GM19452 (cell line): ENCODE measurements around the gene NCOA5.
A peak's percentile ranks its signal among the peaks of the same experiment; 100 is the strongest.

Experiments used
- ATAC-seq: cut with Tn5 transposase; IDR thresholded peaks from one replicate; pipeline ENCODE4 v1.9.1; 2021; ENCODE audit not compliant: unreplicated experiment

The NCOA5 gene

GRCh38 chr20:46089417-46090388 is at the start of gene NCOA5:
Gene NCOA5, minus strand, starts transcription at chr20:46089962. Its CDS starts 10,538 bp downstream, at chr20:46079424.
- ATAC-seq: peak; percentile 75

GRCh38 chr20:46139266-46139889 is 49.6 kb upstream of the NCOA5 start:
- ATAC-seq: no peak

DNA sequence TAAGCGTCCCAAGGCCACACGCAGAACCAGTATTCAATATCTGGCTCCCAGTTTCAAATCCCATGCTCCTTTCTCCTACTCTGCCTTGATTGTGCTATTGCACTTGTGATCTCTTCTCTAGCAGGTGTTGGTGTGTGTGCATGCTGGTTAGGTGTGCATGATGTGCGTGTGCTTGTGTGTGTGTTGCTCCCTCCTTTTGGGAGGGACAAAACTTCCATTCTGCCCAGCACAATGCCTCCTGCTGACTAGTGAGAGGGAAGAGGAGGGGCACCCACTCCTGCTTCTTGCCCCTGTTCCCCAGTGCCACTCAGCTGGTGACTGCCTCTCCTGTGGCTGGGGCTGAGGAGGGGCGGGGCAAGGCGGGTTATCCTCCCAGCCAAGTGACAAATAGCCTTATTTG is 48.1 kb upstream of the NCOA5 start:
- ATAC-seq: no peak

DNA sequence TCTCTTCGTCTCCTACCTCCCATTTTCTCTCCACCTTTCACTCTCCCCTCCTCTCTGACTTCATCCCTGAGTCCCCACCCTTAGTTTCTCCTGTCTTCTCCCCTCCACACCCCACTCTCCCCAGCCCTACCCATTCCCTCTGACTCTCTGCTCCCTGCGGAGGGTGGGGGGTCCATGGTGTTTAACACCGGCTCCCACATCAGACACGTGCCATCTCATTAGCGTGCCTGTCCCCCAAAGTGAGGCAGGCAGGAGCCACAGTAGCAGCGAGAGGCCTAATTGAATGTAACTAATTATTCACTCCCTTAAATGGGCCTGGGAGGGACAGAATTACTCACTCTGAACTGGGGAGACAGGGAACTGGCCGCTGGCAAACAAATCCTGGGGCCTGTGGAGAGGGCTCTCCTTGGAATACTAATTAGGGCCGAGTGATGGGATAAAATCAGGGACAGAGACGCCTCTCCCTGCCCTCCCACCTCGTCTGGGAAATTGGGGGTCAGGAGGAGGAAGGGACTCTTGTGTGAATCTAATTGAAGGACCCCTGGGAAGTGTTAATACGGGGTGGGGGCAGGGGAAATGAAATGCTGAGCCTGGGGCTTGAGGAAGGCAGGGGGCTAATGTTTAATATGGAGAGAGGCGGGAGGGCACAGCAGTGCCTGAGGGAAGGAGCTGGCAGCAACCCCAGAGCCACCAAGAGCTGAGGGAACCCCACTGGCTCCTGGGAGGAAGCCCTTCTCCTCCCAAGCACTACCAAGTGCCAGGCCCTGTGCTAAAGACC is 46.3 kb upstream of the NCOA5 start:
- ATAC-seq: no peak

GRCh38 chr20:46134716-46135115 is 45.0 kb upstream of the NCOA5 start:
- no peak for ATAC-seq

DNA sequence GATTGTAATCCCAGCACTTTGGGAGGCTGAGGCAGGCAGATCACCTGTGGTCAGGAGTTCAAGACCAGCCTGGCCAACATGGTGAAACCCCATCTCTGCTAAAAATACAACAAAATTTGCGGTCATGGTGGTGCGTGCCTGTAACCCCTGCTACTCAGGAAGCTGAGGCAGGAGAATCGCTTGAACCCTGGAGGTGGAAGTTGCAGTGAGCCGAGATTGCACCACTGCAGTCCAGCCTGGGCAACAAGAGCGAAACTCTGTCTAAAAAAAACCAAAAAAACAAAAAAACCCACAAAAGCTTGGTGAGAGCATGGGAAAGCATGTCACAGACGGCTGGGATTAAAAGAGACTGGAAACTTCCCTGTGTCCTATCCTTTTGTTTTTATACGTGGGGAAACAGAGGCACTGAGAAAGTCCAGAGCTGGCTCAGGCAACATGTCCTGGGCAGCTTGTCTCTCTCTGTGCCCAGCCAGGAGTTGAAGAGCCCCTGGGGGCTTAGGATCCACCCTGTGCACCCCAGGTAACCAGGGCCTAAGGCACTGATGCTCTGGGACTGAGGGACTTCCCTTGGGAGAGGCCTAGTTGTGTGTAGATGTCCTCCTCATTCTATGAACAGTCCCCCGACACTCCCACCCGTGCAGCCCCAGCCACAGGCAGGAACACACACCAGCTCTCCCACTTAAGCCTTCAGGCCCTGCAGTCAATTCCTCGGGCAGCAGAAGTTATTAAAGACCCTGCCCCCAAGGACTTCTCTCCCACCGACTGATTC is 44.3 kb upstream of the NCOA5 start:
- ATAC-seq: no peak

DNA sequence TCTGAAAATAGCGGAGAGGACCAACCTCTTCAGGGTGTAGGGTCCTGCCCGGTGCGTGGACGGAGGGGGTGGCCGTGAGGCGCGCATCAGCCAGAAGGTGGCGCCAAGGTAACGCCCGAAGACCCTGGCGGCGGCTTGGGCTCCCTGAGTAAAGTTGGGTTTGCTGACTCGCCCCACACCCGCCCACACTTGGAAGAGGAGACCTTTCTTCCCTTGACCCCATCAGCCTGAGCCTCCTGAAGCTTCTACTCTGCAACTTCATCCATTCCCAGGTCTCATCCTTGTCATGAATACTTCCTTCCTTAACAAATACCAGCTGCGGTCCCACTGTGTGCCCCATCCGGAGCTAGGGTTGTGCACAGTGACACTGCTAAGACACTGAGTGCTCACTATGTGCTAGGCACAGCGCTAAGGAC is 43.0 kb upstream of the NCOA5 start:
- no peak for ATAC-seq

DNA sequence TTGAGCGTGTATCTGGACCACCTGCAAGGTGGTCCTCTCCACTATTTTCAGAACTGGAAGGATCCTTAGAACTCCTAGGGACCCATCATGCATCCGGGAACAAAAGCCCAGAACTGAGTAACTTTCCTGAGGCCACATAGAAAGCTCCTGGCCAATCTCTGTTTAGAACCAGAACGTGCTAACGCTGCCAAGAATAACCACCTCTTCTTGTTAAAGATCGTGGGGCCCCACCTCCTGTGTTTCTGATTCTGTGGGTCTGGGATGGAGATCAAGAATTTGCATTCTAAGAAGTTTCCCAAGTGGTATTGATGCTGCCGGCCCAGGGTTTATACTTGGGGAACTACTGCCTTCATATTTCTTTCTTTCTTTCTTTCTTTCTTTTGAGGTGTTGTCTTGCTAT is 41.6 kb upstream of the NCOA5 start:
- ATAC-seq: no peak

- no peak for ATAC-seq
Observed at GRCh38 chr20:46130534-46130933, 40.8 kb upstream of the NCOA5 start.

DNA sequence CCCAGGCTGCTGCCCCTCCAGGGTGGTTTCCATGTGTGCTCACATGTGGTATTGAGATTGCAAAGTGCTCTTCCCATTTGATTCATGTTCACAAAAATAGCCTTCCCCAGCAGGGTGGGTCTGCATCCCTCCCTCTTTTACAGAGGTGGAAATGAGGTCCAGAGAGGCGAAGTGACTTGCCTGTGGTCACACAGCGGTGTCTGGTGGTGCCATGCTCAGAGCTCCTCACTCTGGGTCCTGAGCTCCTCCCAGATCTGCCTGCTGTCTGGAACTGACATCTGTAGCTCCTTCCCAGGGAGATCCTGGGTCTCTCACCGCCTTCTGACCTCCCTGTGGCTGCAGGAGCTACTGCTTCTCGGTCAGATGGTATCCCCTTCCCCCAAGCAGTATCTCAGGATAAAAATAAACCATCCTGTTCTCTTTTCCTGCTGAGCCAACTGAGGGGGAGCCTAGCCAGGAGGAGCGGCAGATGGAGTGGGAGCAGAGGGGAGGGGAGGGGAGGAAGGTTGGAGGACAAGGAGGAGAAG is 40.3 kb upstream of the NCOA5 start:
- ATAC-seq: no peak

DNA sequence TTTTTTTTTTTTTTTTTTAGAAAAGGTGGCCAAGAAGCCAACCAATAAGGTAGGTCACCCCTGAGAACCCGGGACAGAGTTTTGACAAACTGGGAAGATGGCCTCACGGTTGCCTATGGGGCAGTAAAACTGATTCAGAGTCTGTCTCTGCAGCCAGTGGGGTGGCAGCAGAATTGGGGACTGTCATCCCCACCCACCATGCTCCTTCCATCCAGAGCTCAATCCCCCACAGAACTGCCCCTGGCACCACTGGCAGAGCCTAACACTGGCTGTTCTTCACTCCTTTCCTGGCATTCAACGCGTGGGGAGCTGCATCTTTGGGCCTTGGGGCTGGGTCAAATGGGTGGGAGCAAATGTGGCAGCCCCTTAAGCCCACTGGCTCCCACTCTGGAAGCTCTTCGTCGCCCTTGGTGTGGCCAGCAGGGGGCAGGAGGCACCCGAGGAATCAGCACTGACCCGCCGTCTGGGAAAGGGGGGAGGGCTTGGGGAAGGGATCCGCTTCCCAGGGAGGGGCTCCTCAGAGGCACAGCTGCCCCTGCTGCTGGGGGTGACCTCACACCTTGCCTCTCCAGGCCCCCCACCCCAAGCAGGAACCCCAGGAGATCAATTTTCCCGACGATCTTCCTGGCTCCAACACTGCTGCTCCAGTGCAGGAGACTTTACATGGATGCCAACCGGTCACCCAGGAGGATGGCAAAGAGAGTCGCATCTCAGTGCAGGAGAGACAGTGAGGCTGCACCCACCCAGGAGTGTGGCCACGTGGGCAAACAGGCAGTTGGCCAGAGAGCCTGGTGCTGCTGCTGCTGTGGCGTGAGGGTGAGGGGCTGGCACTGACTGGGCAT is 38.8 kb upstream of the NCOA5 start:
- no peak for ATAC-seq

GRCh38 chr20:46127396-46128010 is 37.7 kb upstream of the NCOA5 start:
- no peak for ATAC-seq

DNA sequence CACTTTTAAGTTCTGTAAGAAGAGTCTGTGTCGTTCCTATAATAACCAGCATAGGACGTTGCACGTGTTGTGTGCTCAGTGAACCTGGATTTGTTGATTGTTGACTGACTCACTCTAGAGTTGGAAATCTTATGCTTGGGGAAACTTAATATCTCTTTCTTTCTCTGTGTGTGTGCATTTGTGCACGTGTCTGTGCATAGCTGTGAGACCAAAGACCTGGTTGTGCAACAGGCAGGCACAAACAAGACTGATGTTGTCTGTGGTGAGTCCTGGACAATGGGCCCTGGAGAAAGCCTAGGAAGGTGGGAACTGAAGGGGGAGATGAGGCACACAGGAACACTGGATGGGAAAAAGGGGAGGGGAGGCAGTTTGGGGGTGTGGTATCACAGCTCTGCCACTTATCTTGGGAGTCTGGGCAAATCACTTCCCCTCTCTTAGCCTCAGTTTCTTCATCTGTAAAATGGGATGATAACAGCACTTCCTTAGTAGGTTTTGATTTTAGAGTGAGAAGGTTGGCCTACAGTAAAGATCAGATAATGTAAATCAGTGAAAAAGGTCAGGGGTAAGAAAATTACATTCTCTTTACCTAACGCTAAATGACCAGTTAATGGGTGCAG is 36.8 kb upstream of the NCOA5 start:
- ATAC-seq: no peak

DNA sequence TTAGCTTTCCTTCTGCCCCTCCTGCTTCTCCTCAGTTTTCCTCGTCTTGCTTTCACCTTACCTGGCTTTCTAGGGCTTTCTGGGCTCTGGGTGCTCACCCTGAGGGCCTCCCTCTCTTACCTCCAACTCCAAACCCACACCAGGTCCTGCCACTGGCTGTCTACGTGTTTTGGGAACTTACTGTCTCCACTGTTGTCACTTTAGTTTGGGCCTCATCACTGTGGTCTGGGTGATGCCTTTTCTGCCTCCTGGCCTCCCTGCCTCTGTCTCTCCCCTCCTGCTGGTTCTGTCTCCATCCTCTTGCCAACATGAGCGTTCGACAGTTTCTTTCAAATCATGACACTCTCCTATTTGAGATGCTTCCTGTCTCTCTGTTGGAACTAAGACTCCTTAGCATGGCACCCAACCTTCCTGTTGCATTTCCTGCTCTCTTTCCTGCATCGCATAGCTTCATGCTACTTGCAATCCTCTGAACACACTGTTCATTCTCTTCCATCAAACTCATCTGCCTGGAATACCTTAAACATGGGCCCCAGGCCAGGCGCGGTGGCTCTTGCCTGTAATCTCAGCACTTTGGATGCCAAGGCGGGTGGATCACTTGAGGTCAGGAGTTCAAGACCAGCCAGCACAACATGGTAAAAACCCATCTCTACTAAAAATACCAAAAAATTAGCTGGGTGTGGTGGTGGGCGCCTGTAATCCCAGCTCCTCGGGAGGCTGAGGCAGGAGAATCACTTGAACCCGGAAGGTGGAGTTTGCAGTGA is 33.9 kb upstream of the NCOA5 start:
- no peak for ATAC-seq

DNA sequence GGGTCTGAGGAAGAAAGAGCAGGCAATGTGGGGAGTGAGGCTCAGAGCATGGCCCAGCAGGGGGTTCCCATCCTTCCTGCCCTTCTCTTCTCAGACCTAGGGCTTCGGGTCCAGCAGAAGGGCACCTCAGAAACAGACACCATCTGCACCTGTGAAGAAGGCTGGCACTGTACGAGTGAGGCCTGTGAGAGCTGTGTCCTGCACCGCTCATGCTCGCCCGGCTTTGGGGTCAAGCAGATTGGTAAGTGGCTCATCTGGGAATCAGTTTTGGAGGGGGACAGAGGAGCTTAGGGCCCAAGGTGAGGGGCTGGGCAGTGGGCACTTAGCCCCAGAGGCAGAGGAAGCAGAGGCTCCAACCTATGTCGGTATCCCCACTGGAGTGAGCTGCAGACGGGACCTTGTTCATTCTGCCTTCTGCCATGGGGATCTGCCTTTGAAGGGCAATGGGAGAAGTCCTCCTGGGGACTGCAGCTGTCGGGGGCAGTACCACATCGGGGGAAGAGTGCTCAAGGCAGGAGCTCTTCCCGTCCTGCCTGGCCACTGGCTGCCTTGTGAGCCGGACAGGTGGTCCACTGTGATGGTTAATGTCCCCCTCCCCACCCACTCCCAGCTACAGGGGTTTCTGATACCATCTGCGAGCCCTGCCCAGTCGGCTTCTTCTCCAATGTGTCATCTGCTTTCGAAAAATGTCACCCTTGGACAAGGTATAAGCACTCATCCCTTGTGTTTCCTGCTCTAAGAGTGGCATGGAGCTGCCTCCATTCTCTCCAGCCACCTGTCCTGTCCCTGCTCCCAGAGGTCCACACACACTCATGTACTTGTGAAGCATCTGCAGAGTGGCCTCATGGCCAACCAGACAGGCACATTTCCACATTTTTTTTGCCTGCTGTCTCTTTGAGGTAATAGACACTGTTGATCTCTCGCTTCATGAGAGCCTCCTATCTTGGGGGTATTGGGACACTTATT is 33.0 kb upstream of the NCOA5 start:
- ATAC-seq: no peak

- ATAC-seq: no peak
Observed at GRCh38 chr20:46122071-46122470, 32.3 kb upstream of the NCOA5 start.
